GM23338 (cell line): ENCODE data around the gene TMEM117. TPM values are rescaled to one million over a fixed set of nuclear protein-coding genes. Genes with fewer than 3 reads are reported as not detected.

Source experiments
- ATAC-seq: fragments of 200-7000 bp; cut with Tn5 transposase; 3 replicates; pipeline ENCODE4 v1.9.1; 2020
- DNase-seq: peaks from one replicate; pipeline ENCODE4 v3.0.0-alpha.2; 2015; ENCODE audit warnings: low spot score
- H2AFZ ChIP-seq: fragments of 200-600 bp; sonication (generic); 2 replicates; pipeline ENCODE4 v1.8.0; 2016; ENCODE audit warnings: antibody characterized with exemption, mild to moderate bottlenecking, moderate library complexity
- H3F3A ChIP-seq: fragments of 200-600 bp; sonication (generic); replicated peaks from 2 replicates; pipeline ENCODE4 v1.8.0; 2017; ENCODE audit warnings: antibody characterized with exemption, mixed run types, low read depth
- H3K27ac ChIP-seq: fragments of 200-600 bp; sonication (generic); 2 replicates; pipeline ENCODE4 v1.6.1; 2016; ENCODE audit warnings: low read depth
- H3K27me3 ChIP-seq: fragments of 200-600 bp; sonication (generic); 2 replicates; pipeline ENCODE4 v1.8.0; 2016; ENCODE audit warnings: mild to moderate bottlenecking, mixed run types, moderate library complexity; ENCODE audit not compliant: insufficient read depth
- H3K36me3 ChIP-seq: fragments of 200-600 bp; sonication (generic); 2 replicates; pipeline ENCODE4 v1.8.0; 2016; ENCODE audit warnings: mild to moderate bottlenecking; ENCODE audit not compliant: insufficient read depth
- H3K4me1 ChIP-seq: fragments of 200-600 bp; sonication (generic); 2 replicates; pipeline ENCODE4 v1.8.0; 2016; ENCODE audit warnings: mild to moderate bottlenecking, moderate library complexity; ENCODE audit not compliant: insufficient read depth
- H3K4me2 ChIP-seq: fragments of 200-600 bp; sonication (generic); 2 replicates; pipeline ENCODE4 v1.7.1; 2017; ENCODE audit warnings: mixed run types
- H3K4me3 ChIP-seq: fragments of 200-600 bp; sonication (generic); 2 replicates; pipeline ENCODE4 v1.6.1; 2016; ENCODE audit warnings: mixed run types
- H3K79me2 ChIP-seq: fragments of 200-600 bp; sonication (generic); replicated peaks from 2 replicates; pipeline ENCODE4 v1.8.0; 2017; ENCODE audit warnings: mild to moderate bottlenecking; ENCODE audit not compliant: insufficient read depth
- H3K9me2 ChIP-seq: fragments of 200-600 bp; sonication (generic); 2 replicates; pipeline ENCODE4 v1.8.0; 2017; ENCODE audit not compliant: insufficient read depth
- H4K20me1 ChIP-seq: fragments of 200-600 bp; sonication (generic); replicated peaks from 2 replicates; pipeline ENCODE4 v1.8.0; 2017; ENCODE audit warnings: mild to moderate bottlenecking; ENCODE audit not compliant: insufficient read depth
- H3K27ac Mint-ChIP-seq: 2 replicates; pipeline ENCODE4 v1.8.0; 2020; ENCODE audit warnings: inconsistent platforms, mild to moderate bottlenecking, moderate library complexity, mixed read lengths
- H3K27me3 Mint-ChIP-seq: 3 replicates; pipeline ENCODE4 v1.8.0; 2022; ENCODE audit warnings: low read depth, mild to moderate bottlenecking, moderate library complexity, mixed read lengths, inconsistent platforms; ENCODE audit not compliant: insufficient read depth, poor library complexity
- H3K36me3 Mint-ChIP-seq: 3 replicates; pipeline ENCODE4 v1.8.0; 2021; ENCODE audit warnings: low read depth, mild to moderate bottlenecking, inconsistent platforms, moderate library complexity, mixed read lengths
- H3K4me1 Mint-ChIP-seq: 3 replicates; pipeline ENCODE4 v1.8.0; 2020; ENCODE audit warnings: mild to moderate bottlenecking, inconsistent platforms, mixed read lengths
- H3K4me3 Mint-ChIP-seq: 3 replicates; pipeline ENCODE4 v1.8.0; 2021; ENCODE audit warnings: moderate library complexity, mild to moderate bottlenecking, inconsistent platforms, mixed read lengths
- H3K9me3 Mint-ChIP-seq: 3 replicates; pipeline ENCODE4 v1.8.0; 2020; ENCODE audit warnings: moderate library complexity, mild to moderate bottlenecking, inconsistent platforms, mixed read lengths
- CREB1 ChIP-seq: fragments of 250-450 bp; sonication (Bioruptor Pico); IDR thresholded peaks from 2 replicates; pipeline ENCODE4 v1.5.0; 2020; ENCODE audit warnings: low read depth, mild to moderate bottlenecking, moderate library complexity
- EZH2 ChIP-seq: fragments of 200-600 bp; sonication (generic); IDR thresholded peaks from one replicate; pipeline ENCODE4 v1.8.0; 2017; ENCODE audit warnings: antibody characterized with exemption, mild to moderate bottlenecking, low read depth; ENCODE audit not compliant: unreplicated experiment
- EZH2phosphoT487 ChIP-seq: fragments of 200-600 bp; sonication (generic); IDR thresholded peaks from one replicate; pipeline ENCODE4 v1.8.1; 2018; ENCODE audit warnings: antibody characterized with exemption; ENCODE audit not compliant: unreplicated experiment
- NANOG ChIP-seq: IDR thresholded peaks from 2 replicates; pipeline ENCODE4 v1.6.1; 2016; ENCODE audit warnings: antibody characterized with exemption, borderline replicate concordance
- POLR2AphosphoS5 ChIP-seq: IDR thresholded peaks from 2 replicates; pipeline ENCODE4 v1.6.1; 2016; ENCODE audit warnings: antibody characterized with exemption, low read depth
- STAT1 ChIP-seq: IDR thresholded peaks from one replicate; pipeline ENCODE4 v1.6.1; 2016; ENCODE audit warnings: antibody characterized with exemption; ENCODE audit not compliant: unreplicated experiment
- ZNF114 ChIP-seq: fragments of 250-450 bp; sonication (Bioruptor Pico); IDR thresholded peaks from 2 replicates; pipeline ENCODE4 v1.5.0; 2020; ENCODE audit warnings: mild to moderate bottlenecking, moderate library complexity
- ZNF331 ChIP-seq: fragments of 250-450 bp; sonication (Bioruptor Pico); IDR thresholded peaks from 2 replicates; pipeline ENCODE4 v1.5.0; 2020; ENCODE audit warnings: low read depth, mild to moderate bottlenecking, moderate library complexity
- polyA plus RNA-seq: library from polyadenylated mRNA; unstranded; fragments of >200 nt; fragmentation: Nextera tagmentation; extraction: Ambion mirVana; gene quantifications from 2 replicates; pipeline ENCODE4 v1.2.1, GENCODE V29; 2016
- total RNA-seq: library from RNA; depleted of rRNA; stranded (reverse); fragments of >200 nt; shearing (Covaris generic); gene quantifications from 2 replicates; pipeline ENCODE4 v1.2.3, GENCODE V29; 2014
- TF ChIP-seq, protein P1 (sequence below): IDR thresholded peaks from one replicate; pipeline ENCODE4 v1.6.1; 2018; ENCODE audit warnings: antibody characterized with exemption; ENCODE audit not compliant: unreplicated experiment
- TF ChIP-seq, protein P2 (sequence below): IDR thresholded peaks from 2 replicates; pipeline ENCODE4 v1.6.1; 2016; ENCODE audit warnings: antibody characterized with exemption
- TF ChIP-seq, protein P3 (sequence below), 2 experiments: fragments of 200-600 bp in 1 of 2; sonication (generic) in 1 of 2; conservative IDR thresholded peaks; 2 replicates each; pipeline versions ENCODE4 v1.5.1 to v1.6.1; 2016 to 2017; ENCODE audit warnings: antibody characterized with exemption in 2 of 2, low read depth in 2 of 2, mild to moderate bottlenecking in 2 of 2, moderate library complexity in 1 of 2

The TMEM117 gene
- total and polyA plus RNA-seq, 2 experiments from 2014 or later = 0.94 to 1.6 TPM

DNA sequence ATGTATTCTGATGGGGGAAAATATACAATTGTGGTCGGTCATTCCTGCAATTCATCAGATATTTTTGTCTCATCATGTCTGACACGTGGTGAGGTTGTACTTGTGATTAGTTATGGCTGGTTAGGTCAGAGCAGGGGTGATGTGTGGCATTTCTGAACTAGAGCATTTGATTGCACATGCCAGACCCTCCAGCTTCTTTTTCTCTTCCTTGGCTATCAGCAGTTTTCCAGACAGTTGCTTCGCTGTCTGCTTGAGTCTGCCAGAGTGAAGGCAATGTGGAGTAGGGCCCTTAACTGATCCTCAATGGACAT, 25.9 kb downstream of the TMEM117 start:
- no peak overlapping the region for H3K27ac Mint-ChIP-seq
- no peak overlapping the region for H3K4me2 ChIP-seq

DNA sequence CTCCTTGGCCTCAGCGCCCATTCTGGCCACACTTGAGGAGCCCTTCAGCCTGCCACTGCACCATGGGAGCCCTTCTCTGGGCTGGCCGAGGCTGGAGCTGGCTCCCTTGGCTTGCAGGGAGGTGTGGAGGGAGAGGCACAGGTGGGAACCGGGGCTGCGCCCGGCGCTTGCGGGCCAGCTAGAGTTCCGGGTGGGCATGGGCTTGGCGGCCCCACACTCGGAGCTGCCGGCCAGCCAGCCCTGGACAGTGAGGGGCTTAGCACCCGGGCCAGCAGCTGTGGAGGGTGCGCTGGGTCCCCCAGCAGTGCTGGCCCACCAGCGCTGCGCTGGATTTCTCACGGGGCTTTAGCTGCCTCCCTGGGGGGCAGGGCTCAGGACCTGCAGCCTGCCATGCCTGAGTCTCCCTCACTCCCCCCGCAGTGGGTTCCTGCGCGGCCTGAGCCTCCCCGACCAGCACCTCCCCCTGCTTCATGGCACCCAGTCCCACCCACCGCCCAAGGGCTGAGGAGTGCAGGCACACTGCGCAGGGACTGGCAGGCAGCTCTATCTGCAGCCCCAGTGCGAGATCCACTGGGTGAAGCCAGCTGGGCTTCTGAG, 28.0 kb downstream of the TMEM117 start:
- Histone ChIP-seq H3K27ac (no peak overlapping the region), H3K36me3 (no peaks in the 10 kb centered on the region), H4K20me1 (no peaks in the 10 kb centered on the region), H2AFZ (no peak overlapping the region), H3K9me2 (no peaks in the 10 kb centered on the region), H3F3A (no peaks in the 10 kb centered on the region), H3K27me3 (no peaks in the 10 kb centered on the region), H3K4me3 (no peak overlapping the region), H3K4me1 (peaks cover 6% of the 10 kb centered on the region; the same call in 1 of the 2 replicates), H3K79me2 (no peaks in the 10 kb centered on the region), H3K4me2 (no peak overlapping the region)
- peaks cover 17% of the 10 kb centered on the region; the same call in 1 of the 3 replicates for H3K9me3 Mint-ChIP-seq
- ATAC-seq (no peak), DNase-seq (no peak)
- H3K4me1 Mint-ChIP-seq = peaks cover 4% of the 10 kb centered on the region; the same call in 2 of the 3 replicates
- H3K27me3 Mint-ChIP-seq = peaks cover 4% of the 10 kb centered on the region
- H3K36me3 Mint-ChIP-seq = peaks cover 12% of the 10 kb centered on the region; the same call in 2 of the 3 replicates
- H3K4me3 Mint-ChIP-seq = no peak overlapping the region
- no peak overlapping the region for H3K27ac Mint-ChIP-seq
- TF ChIP-seq, protein P1, sequence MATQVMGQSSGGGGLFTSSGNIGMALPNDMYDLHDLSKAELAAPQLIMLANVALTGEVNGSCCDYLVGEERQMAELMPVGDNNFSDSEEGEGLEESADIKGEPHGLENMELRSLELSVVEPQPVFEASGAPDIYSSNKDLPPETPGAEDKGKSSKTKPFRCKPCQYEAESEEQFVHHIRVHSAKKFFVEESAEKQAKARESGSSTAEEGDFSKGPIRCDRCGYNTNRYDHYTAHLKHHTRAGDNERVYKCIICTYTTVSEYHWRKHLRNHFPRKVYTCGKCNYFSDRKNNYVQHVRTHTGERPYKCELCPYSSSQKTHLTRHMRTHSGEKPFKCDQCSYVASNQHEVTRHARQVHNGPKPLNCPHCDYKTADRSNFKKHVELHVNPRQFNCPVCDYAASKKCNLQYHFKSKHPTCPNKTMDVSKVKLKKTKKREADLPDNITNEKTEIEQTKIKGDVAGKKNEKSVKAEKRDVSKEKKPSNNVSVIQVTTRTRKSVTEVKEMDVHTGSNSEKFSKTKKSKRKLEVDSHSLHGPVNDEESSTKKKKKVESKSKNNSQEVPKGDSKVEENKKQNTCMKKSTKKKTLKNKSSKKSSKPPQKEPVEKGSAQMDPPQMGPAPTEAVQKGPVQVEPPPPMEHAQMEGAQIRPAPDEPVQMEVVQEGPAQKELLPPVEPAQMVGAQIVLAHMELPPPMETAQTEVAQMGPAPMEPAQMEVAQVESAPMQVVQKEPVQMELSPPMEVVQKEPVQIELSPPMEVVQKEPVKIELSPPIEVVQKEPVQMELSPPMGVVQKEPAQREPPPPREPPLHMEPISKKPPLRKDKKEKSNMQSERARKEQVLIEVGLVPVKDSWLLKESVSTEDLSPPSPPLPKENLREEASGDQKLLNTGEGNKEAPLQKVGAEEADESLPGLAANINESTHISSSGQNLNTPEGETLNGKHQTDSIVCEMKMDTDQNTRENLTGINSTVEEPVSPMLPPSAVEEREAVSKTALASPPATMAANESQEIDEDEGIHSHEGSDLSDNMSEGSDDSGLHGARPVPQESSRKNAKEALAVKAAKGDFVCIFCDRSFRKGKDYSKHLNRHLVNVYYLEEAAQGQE = no peak
- no peak for TF ChIP-seq STAT1
- no peak for TF ChIP-seq NANOG
- TF ChIP-seq EZH2phosphoT487 = no peak
- TF ChIP-seq EZH2 = no peak
- TF ChIP-seq, protein P2, sequence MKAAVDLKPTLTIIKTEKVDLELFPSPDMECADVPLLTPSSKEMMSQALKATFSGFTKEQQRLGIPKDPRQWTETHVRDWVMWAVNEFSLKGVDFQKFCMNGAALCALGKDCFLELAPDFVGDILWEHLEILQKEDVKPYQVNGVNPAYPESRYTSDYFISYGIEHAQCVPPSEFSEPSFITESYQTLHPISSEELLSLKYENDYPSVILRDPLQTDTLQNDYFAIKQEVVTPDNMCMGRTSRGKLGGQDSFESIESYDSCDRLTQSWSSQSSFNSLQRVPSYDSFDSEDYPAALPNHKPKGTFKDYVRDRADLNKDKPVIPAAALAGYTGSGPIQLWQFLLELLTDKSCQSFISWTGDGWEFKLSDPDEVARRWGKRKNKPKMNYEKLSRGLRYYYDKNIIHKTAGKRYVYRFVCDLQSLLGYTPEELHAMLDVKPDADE = no peak
- no peak for TF ChIP-seq ZNF114 (CRISPR knock-in tag)
- TF ChIP-seq, protein P3, sequence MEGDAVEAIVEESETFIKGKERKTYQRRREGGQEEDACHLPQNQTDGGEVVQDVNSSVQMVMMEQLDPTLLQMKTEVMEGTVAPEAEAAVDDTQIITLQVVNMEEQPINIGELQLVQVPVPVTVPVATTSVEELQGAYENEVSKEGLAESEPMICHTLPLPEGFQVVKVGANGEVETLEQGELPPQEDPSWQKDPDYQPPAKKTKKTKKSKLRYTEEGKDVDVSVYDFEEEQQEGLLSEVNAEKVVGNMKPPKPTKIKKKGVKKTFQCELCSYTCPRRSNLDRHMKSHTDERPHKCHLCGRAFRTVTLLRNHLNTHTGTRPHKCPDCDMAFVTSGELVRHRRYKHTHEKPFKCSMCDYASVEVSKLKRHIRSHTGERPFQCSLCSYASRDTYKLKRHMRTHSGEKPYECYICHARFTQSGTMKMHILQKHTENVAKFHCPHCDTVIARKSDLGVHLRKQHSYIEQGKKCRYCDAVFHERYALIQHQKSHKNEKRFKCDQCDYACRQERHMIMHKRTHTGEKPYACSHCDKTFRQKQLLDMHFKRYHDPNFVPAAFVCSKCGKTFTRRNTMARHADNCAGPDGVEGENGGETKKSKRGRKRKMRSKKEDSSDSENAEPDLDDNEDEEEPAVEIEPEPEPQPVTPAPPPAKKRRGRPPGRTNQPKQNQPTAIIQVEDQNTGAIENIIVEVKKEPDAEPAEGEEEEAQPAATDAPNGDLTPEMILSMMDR (conservative IDR thresholded peaks at IDR 0.05; ENCODE audit: low read depth in 2 of 2) = no peak
- no peak for TF ChIP-seq POLR2AphosphoS5
- TF ChIP-seq CREB1 (CRISPR knock-in tag) = no peak
- TF ChIP-seq ZNF331 = no peak

More for the DNA sequence above, 25.9 kb downstream of the TMEM117 start:
- no peak overlapping the region for H3K4me3 ChIP-seq
- H3K4me3 Mint-ChIP-seq = no peak overlapping the region
- no peak overlapping the region for H2AFZ ChIP-seq
- no peaks in the 10 kb centered on the region for H3K27me3 ChIP-seq
- no peaks in the 10 kb centered on the region for H3F3A ChIP-seq
- H3K27me3 Mint-ChIP-seq = peaks cover 4% of the 10 kb centered on the region
- no peaks in the 10 kb centered on the region for H3K79me2 ChIP-seq
- no peaks in the 10 kb centered on the region for H4K20me1 ChIP-seq
- H3K4me1 ChIP-seq = peaks cover 9% of the 10 kb centered on the region; the same call in 1 of the 2 replicates
- no peak for TF ChIP-seq EZH2
- TF ChIP-seq, protein P3 (conservative IDR thresholded peaks at IDR 0.05; ENCODE audit: low read depth in 2 of 2) = no peak
- no peak for TF ChIP-seq NANOG
- no peak for TF ChIP-seq CREB1 (CRISPR knock-in tag)
- no peak for TF ChIP-seq ZNF114 (CRISPR knock-in tag)
- DNase-seq = no peak
- H3K4me1 Mint-ChIP-seq = peaks cover 11% of the 10 kb centered on the region
- no peak overlapping the region for H3K27ac ChIP-seq
- no peaks in the 10 kb centered on the region for H3K9me2 ChIP-seq
- H3K36me3 ChIP-seq = no peaks in the 10 kb centered on the region
- no peak for ATAC-seq
- H3K9me3 Mint-ChIP-seq = peaks cover 17% of the 10 kb centered on the region; the same call in 1 of the 3 replicates
- peaks cover 12% of the 10 kb centered on the region; the same call in 2 of the 3 replicates for H3K36me3 Mint-ChIP-seq
